ENCODE measurements around the gene NAP1L4.

NAP1L4 gene

DNA sequence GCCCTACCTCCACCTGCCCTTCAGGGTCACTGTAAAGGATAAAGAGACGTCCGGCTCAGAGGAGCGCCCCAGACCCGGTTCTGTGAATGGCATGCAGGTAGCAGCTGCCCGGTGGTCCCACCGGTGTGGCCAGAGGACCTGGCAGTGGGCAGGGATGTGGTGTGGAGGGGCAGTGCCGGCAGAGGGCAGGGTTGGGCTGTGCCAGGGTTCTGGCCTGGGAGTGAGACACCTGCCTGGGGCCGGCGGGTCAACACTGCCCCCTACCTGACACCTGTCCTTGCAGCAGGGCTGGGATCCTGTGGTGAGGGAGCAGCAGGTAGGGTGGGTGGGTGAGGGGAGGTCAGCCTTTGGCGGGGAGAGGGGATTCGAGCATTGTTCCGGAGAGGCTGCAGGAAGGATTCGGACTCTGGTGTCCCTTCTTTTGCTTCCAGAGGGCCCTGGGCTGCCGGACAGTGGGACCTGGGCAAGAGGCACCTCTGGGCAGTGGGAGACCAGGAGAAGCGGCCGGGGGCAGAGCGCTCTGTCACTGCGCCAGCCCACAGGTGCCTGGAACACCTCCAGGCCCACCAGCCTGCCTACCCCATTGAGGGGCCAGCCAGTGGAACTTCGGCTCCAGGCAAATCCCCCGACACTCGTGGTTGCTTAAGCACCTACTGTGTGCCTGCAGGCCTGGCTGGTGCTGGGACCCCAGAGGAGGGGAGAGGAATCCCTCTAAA lies 61.3 kb downstream of the NAP1L4 start:
- peak; percentile 46 for DNase-seq (ENCODE audit: low read depth)
- peak overlapping the region; percentile 81 for H3K4me3 ChIP-seq (ENCODE audit: low read depth, low read length)
- TF ChIP-seq, protein P1, sequence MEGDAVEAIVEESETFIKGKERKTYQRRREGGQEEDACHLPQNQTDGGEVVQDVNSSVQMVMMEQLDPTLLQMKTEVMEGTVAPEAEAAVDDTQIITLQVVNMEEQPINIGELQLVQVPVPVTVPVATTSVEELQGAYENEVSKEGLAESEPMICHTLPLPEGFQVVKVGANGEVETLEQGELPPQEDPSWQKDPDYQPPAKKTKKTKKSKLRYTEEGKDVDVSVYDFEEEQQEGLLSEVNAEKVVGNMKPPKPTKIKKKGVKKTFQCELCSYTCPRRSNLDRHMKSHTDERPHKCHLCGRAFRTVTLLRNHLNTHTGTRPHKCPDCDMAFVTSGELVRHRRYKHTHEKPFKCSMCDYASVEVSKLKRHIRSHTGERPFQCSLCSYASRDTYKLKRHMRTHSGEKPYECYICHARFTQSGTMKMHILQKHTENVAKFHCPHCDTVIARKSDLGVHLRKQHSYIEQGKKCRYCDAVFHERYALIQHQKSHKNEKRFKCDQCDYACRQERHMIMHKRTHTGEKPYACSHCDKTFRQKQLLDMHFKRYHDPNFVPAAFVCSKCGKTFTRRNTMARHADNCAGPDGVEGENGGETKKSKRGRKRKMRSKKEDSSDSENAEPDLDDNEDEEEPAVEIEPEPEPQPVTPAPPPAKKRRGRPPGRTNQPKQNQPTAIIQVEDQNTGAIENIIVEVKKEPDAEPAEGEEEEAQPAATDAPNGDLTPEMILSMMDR (conservative IDR thresholded peaks at IDR 0.05; ENCODE audit: low read depth, low read length): peak; percentile 57

- TF ChIP-seq, protein P1 (conservative IDR thresholded peaks at IDR 0.05; ENCODE audit: low read depth, low read length): peak; percentile 54
- H3K4me3 ChIP-seq (ENCODE audit: low read depth, low read length): peak overlapping the region; percentile 81
- DNase-seq (ENCODE audit: low read depth): peak; percentile 61
These were observed 62.0 kb downstream of the NAP1L4 start for GRCh38 chr11:2929950-2930703.

DNA sequence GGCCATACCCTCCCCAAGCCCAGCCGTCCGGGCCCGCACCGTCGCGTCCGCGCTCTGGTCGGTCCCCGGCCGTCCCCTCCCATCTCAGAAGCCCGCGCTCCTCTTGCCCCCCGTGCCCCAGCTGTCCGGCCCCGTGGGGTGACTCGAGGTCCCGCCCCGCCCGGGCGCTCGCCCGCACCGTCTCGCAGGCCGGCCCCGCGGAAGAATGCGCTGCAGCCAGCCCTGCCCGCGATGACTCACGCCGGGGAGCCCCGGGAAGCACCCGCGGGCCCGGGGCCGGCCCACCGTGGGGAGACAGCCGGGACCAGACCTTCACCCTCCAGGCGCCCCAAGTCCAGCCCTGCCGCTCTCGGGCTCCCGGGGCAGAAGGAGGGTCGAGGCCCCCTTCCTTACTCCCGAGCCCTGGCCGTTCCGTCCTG lies 62.6 kb downstream of the NAP1L4 start:
- H3K4me3 ChIP-seq (ENCODE audit: low read depth, low read length): peak overlapping the region; percentile 81
- TF ChIP-seq, protein P1 (conservative IDR thresholded peaks at IDR 0.05; ENCODE audit: low read depth, low read length): no peak
- DNase-seq (ENCODE audit: low read depth): peak; percentile 82

GRCh38 chr11:2928605-2929530 lies 63.3 kb downstream of the NAP1L4 start, which contains the start of gene PHLDA2:
TSS of gene PHLDA2 (minus strand) at chr11:2929420. CDS start at chr11:2929364, 56 bp downstream.
- DNase-seq (ENCODE audit: low read depth): peak; percentile 74
- TF ChIP-seq, protein P1 (conservative IDR thresholded peaks at IDR 0.05; ENCODE audit: low read depth, low read length): no peak
- peak within 1 kb of the TSS; percentile 81 for H3K4me3 ChIP-seq (ENCODE audit: low read depth, low read length)

DNA sequence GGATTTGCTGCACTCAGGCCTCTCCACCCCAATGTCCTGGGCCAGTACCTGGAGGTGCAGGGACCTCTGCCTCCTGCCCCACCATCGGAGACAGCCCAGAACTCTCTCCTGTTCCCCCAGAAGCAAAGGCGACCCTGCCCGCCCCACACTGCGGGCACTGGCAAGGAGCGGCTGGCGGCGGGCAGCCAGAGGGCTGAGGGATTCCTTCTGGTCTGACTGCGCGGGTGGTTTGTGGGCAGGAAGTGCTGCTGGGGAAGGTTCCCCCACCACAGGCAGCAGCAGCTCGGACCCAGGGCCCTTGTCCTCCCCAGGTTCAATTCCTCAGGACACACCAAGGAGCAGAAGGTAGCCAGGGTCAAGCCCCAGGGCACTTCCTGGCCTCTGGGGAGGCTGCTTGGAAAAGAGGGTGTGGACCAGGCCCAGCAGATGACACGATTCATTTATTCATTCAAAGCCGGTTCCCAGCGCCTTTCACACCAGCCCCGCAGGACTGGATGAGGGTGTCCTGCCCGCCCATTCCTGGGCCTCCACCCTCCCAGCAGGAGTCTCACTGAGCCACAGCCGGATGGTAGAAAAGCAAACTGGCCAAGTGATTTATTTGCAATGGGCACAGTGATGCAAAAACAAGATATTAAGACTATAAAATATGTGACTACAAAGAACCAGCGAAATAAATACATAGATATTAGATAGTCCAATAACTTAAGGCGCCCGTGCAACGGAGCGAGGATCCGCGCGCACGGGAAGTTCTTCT lies 64.1 kb downstream of the NAP1L4 start:
- peak; percentile 56 for DNase-seq (ENCODE audit: low read depth)
- TF ChIP-seq, protein P1 (conservative IDR thresholded peaks at IDR 0.05; ENCODE audit: low read depth, low read length): peak; percentile 14
- peak overlapping the region; percentile 81 for H3K4me3 ChIP-seq (ENCODE audit: low read depth, low read length)
